Inferior parietal cortex (tissue), 1 donor: ENCODE measurements around the gene GARNL3.

ENCODE experiments used
- DNase-seq: peaks from one replicate; pipeline ENCODE4 v3.0.0-alpha.2; 2016; ENCODE audit errors: extremely low spot score

Gene GARNL3

DNA sequence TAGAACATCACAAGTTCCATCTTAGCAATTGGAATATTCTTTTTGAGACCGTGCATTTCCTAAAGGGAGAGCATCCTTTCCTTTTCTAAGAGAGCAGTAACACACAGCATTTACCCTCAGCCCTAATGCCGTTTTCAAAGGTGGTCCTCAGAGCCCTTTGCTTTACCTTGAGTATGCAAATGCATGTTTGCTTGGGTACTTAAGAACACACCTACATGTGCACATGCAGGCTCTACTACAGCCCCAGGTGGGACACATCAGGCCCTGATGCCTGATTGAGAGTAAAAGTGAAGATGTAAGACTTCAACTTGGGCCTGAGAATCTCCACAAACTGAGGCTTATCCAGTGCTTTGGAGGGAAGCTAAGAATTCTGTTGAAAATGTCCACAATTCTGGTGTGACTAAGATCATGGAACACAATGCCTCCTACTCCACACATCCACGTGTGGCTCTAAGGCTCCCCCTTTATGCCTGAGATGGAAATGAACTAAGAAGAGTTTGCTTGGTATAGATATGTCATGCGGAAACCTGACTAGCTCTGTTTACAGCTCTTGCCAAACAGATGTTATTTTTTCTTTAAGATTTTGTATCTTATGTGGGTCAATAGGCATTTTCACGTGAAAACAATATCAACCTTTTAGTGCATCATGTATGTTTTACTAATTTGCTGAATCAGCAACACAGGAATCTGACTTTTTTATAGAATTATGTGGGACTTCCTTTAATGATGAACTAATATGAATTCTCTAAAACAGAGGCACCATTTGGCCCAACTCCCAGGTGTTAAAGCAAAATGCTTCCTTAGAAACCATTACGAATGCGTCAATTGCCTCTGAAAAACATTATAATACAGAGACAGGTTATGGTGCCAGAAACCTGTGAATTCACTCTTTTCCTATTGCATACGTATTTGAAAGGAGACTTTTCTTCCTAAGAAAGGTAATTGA lies 83.5 kb downstream of the GARNL3 start:
- peak; percentile 66 for DNase-seq

DNA sequence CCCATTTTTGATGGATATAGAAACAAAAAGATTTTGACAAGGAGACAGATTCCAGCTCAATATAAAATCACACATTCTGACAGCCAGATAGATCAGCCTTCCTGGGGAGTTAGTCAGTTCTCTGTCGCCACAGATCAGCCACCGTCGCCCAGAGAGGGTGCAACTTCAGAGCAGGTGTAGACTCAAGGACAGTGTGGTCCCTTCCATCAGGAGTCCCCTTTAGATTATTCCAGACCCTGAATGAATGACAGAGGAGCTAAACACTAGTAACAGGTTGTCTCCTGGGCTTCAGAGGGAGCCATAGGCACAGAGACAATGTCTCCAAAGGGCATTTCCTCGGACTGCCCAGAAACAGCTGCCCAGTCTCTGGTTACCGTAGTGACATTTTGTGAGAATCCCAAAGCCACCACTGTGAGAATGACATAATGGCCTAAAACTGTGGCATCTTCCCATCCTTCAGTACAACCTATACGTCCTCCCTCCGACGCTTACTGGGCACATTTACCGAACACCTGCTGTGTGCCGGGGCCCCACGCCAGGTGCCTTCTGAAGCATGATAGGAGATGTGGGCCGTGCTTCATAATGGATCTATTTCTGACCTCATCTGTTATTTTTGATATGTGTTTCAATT lies 85.0 kb downstream of the GARNL3 start:
- DNase-seq: no peak

- no peak for DNase-seq
These were observed 86.9 kb downstream of the GARNL3 start for GRCh38 chr9:127351182-127352166.

GRCh38 chr9:127353882-127354281 lies 89.3 kb downstream of the GARNL3 start:
- DNase-seq: no peak

DNA sequence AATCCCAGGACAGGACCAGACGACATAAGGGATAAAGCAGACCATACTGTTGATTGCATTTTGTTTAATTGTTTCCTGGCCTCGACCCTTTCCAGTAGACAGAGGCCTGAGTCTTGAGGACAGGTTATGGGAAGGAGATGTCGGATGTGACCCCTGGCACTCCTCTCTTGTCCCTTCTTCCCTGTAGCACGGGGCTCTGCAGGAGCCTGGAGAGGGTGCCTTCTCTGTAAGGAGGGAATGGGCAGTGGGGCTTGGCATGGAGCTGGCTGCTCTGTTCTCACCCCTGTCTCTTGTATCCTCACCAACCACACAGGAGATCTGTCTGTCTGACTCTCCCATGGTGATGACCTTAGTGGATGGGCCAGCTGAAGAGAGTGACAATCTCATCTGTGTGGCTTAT lies 92.3 kb downstream of the GARNL3 start:
- DNase-seq: no peak

GRCh38 chr9:127358023-127358535 lies 93.5 kb downstream of the GARNL3 start:
- no peak for DNase-seq

GRCh38 chr9:127358770-127359169 lies 94.2 kb downstream of the GARNL3 start:
- DNase-seq: no peak

DNA sequence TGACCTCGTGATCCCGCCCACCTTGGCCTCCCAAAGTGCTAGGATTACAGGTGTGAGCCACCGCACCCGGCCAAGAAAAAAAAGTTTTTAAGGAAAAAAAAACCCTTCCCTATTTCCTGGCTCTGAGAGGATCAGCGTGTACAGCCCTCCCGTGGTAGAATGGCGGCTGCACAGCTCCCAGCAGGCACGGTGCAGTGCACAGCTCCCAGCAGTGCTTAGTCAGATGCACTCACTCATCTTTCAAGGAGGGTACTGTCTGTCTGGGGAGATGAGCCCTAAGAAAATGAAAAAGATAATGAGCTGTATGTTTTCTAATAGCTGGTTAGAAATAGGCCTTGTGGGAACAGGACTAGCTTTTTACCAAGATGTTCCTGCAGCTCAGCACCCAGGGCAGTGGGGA lies 95.7 kb downstream of the GARNL3 start:
- DNase-seq: no peak

DNA sequence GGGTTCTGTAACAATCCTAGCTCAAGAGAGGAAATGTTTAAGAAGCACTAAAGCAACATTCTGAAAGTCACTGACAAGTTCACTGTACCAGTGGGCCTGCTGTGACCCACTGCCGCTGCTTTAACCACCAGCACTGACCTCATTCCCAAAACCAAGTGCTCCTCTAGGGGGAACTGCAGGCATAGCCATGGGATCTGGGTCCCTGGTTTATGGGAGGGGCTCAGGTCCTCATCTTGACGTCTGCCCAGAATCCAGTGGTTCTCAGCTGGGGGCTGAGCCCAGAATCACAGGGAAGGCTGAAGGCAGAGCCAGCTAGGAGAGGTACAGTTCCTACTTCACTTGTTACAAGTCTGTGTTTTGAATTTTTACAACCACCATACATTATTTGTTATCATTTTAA lies 96.3 kb downstream of the GARNL3 start:
- no peak for DNase-seq

- DNase-seq: no peak
These were observed 97.0 kb downstream of the GARNL3 start for GRCh38 chr9:127361561-127361960.

DNA sequence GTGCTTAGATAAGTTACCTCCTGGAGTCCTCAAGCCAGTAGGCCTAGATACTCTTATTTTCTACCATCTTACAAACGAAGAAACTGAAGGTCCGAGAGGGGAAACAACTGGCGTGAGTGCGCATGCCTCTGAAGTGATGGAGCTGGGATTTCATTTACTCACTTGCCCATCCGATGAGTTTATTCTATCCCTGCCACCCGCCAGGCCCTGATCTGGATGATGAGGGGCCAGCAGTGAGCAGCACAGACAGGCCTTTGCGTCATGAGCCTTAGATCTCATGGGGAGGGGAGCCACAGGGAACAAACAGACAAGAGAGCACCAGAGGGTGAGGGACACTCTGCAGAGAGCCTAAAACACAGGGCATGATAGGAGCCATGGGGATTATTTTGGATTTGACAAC lies 98.3 kb downstream of the GARNL3 start:
- no peak for DNase-seq

DNA sequence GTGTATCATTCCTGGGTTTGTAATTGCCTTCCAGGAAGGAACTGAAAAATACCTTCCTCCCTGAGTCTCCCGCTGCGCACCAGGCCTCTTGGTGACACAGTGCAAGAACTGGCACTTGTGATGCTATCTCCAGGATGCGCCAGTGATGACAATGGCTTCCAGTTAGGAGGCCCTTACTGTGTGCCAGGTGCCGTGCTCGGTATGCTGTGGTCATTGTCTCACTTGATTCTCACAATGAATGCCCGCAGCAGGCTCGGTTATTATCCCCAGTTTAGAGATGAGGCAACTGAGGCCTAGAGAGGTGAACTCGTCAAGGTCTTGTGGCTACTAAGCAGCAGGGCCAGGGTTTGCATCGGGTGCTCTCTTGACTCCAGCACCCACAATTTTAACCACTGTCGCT lies 100.9 kb downstream of the GARNL3 start:
- DNase-seq: no peak

DNA sequence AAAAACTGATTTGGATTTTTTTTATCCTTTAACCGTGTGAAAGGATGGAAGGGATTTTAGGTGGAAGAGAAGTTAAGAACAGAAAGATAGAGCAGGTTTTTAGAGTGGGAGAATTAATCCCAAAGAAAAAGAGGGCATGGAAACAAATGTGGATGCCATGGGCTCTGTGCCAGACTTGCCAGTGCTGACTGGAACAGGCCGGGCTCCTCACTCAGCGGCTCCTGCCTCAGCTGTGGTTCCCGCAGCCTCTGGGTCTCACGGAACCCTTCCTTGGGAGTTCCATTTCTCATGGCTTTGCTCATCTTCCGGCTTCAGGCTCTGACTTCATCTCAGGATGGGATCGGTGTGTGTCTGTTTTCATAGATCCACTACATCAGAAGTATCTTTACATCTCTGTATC lies 102.0 kb downstream of the GARNL3 start:
- no peak for DNase-seq

DNA sequence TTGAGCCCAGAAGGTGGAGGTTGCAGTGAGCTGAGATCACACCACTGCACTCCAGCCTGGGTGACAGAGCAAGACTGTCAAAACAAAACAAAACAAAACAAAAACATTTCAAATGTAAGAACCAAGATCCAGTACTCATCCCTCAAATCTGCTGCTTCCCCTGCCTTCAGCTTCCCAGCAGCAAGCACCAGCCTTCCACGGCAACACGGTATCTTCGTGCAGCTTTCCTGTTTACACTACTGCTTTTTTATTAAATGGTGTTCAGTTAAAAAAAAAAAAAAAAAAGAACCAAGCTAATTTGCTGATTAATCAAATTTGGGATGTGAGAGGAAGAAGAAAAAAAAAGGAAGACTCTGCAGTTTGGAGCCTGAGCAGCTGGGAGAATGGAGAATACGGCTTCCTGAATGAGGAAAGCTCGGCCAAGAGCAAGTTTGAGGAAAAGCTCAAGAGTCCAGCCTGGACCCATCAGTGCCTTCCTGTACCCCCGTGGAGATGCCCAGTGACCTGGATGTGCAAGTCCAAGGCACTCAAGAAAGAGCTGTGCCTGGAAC lies 104.4 kb downstream of the GARNL3 start:
- no peak for DNase-seq

DNA sequence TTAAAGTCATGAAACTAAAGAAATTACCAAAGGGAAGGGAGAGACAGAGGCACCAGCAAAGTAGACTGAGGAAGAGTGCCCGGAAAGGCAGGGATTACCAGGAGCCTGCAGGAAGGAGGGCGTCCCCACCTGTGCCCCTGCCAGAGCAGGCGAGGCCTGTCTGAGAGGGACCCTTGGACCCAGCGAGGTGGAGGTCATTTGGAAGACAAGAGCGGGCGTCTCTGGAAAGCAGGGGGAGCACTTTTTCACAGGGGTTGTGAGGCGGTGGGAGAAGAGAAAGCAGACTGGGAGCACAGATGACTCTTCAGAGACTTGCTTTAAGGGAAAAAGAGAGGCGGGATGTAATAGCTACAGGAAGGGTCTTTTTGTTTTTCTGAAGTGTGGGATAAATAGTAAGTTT lies 104.9 kb downstream of the GARNL3 start:
- no peak for DNase-seq

DNA sequence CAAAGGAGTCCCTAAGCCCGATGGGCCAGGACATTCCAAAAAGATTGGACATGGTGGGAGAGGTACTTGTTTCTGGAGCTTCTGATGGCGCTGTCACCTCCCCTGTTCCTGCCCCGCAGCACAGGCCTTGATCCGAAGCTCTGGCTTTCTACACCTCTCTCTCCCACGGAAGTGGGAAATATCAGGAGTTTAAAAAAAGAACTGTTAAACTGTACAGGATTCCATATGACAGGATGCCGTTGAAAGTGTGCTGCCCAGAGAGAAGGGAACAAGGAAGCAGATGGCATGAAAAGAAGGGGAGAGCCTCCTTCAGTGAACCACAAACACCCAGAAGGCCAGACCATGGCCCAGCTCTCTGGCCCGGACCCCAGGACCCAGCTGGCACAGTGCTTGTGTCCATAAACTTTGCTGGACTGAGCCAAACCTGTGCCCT lies 105.6 kb downstream of the GARNL3 start:
- DNase-seq: no peak

GRCh38 chr9:127370672-127371648 lies 106.4 kb downstream of the GARNL3 start:
- no peak for DNase-seq

DNA sequence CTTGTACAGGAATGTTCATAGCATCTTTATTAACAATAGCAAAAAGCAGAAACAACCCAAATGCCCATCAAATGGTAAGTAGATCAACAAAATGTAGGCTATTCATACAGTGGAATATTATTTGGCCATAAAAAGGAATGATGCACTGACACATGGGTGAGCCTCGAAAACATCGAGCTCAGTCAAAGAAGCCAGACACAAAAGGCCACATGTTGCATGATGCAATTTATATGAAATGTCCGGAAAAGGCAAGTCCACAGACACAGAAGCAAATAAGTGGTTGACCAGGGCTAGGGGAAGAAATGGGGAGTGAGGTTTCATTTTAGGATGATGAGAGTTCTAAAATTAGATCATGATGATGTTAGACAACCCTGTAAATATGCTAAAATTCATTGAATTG lies 115.9 kb downstream of the GARNL3 start:
- DNase-seq: no peak

DNA sequence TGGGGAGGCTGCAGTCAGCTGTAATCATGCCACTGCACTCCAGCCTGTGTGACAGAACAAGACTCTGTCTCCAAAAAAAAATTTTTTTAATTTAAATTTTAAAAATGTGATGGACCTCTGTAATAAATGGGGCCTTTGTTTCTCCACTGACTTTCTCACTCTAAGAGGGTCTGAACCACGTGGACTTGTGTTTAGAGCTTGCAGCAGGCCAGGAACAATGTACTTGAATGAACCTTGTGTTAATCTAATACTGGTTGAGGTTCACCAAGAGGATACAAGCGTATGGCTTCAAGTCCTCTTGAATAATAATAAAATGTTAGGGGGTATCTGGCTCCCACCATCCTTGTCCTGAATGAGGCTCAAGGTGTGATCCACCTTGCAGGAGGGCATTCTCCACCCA lies 118.0 kb downstream of the GARNL3 start:
- DNase-seq: no peak

DNA sequence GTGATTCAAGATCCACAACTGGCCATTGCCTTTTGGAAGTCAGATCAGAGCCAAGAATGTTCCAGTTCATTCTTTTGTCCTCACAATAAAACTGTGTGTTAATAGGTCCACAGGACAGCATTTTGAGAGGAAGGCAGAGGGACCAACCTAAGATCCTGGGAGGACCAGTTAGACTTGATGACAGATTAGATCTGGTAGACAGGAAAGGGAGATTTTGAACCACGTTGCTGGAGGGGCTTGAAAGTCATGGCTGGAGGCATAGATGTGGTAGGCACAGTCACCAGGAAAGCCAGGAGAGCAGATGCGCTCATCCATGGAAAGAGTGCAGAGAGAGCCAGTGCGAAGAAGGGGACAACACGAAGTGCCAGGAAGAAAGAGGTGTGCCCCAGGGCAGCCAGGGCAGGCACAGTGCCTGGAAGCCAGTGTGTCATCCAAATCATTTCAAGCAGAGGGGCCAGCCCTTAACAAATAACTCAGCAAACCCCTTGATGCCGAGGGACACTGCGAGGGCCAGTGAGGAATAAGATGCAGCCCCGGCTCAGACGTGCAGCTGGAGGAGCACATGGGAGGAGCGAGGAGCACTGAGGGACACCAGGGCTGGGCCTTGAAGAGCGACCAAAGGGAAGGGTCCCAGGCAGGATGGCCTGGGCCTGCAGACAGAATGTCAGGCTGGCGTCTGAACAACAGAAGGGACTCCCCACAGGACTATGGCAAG lies 119.6 kb downstream of the GARNL3 start:
- DNase-seq: no peak
